Sigmoid colon (tissue), 7 donors: ENCODE results near the gene GPR87. TPM values are rescaled to one million over a fixed set of nuclear protein-coding genes. Genes with fewer than 3 reads are reported as not detected.

Source experiments
- DNase-seq: peaks from one replicate; pipeline ENCODE4 v3.0.0-alpha.2; 2019
- H3K27ac ChIP-seq, 4 donors: fragments of 200-600 bp; sonication (generic); one replicate each; pipeline ENCODE4 v1.5.1; 2016 to 2019; ENCODE audit warnings: mild to moderate bottlenecking in 1 of 4
- H3K27me3 ChIP-seq, 3 donors: fragments of 200-600 bp; sonication (generic); one replicate each; pipeline ENCODE4 v1.5.1; 2019; ENCODE audit warnings: mild to moderate bottlenecking in 1 of 3
- H3K36me3 ChIP-seq, 4 donors: fragments of 200-600 bp; sonication (generic); one replicate each; pipeline ENCODE4 v1.5.1; 2016 to 2019
- H3K4me1 ChIP-seq, 4 donors: fragments of 200-600 bp; sonication (generic); one replicate each; pipeline ENCODE4 v1.5.1; 2017 to 2019
- H3K4me3 ChIP-seq, 4 donors: fragments of 200-600 bp; sonication (generic); one replicate each; pipeline ENCODE4 v1.5.1; 2017 to 2019; ENCODE audit warnings: mild to moderate bottlenecking in 2 of 4, moderate library complexity in 1 of 4
- H3K9me3 ChIP-seq, 4 donors: fragments of 200-600 bp in 3 of 4; sonication (generic) in 3 of 4; one replicate each; pipeline versions ENCODE4 v1.5.1 to v1.6.1; 2013 to 2019
- CTCF ChIP-seq, 4 experiments: fragments of 450-650 bp in 3 of 4; fragments of 200-600 bp in 1 of 4; IDR thresholded peaks; one replicate each; pipeline ENCODE4 v1.5.1; 2016 to 2019; ENCODE audit warnings: antibody characterized with exemption in 4 of 4, mild to moderate bottlenecking in 3 of 4, moderate library complexity in 2 of 4
- EP300 ChIP-seq, 4 donors: sonication (generic); formaldehyde crosslinking; IDR thresholded peaks; one replicate each; pipeline ENCODE4 v1.6.1; 2017; ENCODE audit warnings: antibody characterized with exemption in 4 of 4
- POLR2A ChIP-seq, 2 donors: fragments of 450-650 bp; IDR thresholded peaks; one replicate each; pipeline ENCODE4 v1.6.1; 2016; ENCODE audit warnings: antibody characterized with exemption in 2 of 2, mild to moderate bottlenecking in 2 of 2, moderate library complexity in 2 of 2
- POLR2AphosphoS5 ChIP-seq, 4 donors: sonication (generic); formaldehyde crosslinking; IDR thresholded peaks; one replicate each; pipeline ENCODE4 v1.6.1; 2017; ENCODE audit warnings: antibody characterized with exemption in 4 of 4
- WGBS, 2 donors: extraction: QIAGEN DNeasy Blood & Tissue Kit; methylation state at CpG; one replicate each; pipeline ENCODE4 v1.1.7; 2013; 5-methylcytosine and 5-hydroxymethylcytosine counted together
- intact Hi-C: fragments of 100-400 bp; cut with DNase I; formaldehyde crosslinking; loops from one replicate; pipeline ENCODE4 v1.15.1; 2023
- polyA plus RNA-seq, 3 donors: library from polyadenylated mRNA; stranded (reverse); fragments of 200-250 nt; gene quantifications; one replicate each; pipeline ENCODE4 v1.2.3, GENCODE V29; 2013
- total RNA-seq, 4 donors: library from RNA; depleted of rRNA; stranded (reverse); fragments of >200 nt; gene quantifications; one replicate each; pipeline ENCODE4 v1.1.0, GENCODE V29; 2016
- donor health status: healthy with polysubstance abuse.
- donor health status: Bipolar disorder and iron deficiency.
- donor health status: healthy.

The GPR87 gene
- total and polyA plus RNA-seq, 7 donors: 0.07 TPM; not detected in 6

GRCh38 chr3:151321526-151321925, 4.9 kb upstream of the GPR87 start:
- WGBS, 2 donors: 41 to 46% methylated on average over 1 of the region's 1 CpG
- H3K9me3 ChIP-seq: no peaks in the 10 kb centered on the region
- no peaks in the 10 kb centered on the region for H3K36me3 ChIP-seq
- H3K27ac ChIP-seq: no peak overlapping the region
- H3K4me3 ChIP-seq: no peak overlapping the region
- TF ChIP-seq EP300 (IDR thresholded peaks at IDR 0.05) (no peak), POLR2A (IDR thresholded peaks at IDR 0.05) (no peak)
- no peak for DNase-seq
- intact Hi-C loops: no loop called here
- no peaks in the 10 kb centered on the region for H3K27me3 ChIP-seq
- no peaks in the 10 kb centered on the region for H3K4me1 ChIP-seq

GRCh38 chr3:151320131-151320530, 3.5 kb upstream of the GPR87 start:
- Histone ChIP-seq H3K4me3 (no peak overlapping the region), H3K4me1 (no peaks in the 10 kb centered on the region), H3K27ac (no peak overlapping the region), H3K27me3 (no peaks in the 10 kb centered on the region), H3K9me3 (no peaks in the 10 kb centered on the region), H3K36me3 (no peaks in the 10 kb centered on the region)
- no peak for DNase-seq
- WGBS, 2 donors: 85 to 92% methylated on average over 2 of the region's 2 CpGs
- TF ChIP-seq CTCF (IDR thresholded peaks at IDR 0.05) (no peak), EP300 (IDR thresholded peaks at IDR 0.05) (no peak), POLR2A (IDR thresholded peaks at IDR 0.05) (no peak), POLR2AphosphoS5 (IDR thresholded peaks at IDR 0.05) (no peak)
- intact Hi-C loops: no loop called here

- Histone ChIP-seq H3K36me3 (no peaks in the 10 kb centered on the region), H3K4me3 (no peak overlapping the region), H3K4me1 (no peaks in the 10 kb centered on the region), H3K27me3 (no peaks in the 10 kb centered on the region), H3K27ac (no peak overlapping the region), H3K9me3 (no peaks in the 10 kb centered on the region)
- no peak for TF ChIP-seq EP300 (IDR thresholded peaks at IDR 0.05)
- no peak for TF ChIP-seq CTCF (IDR thresholded peaks at IDR 0.05)
- no peak for TF ChIP-seq POLR2AphosphoS5 (IDR thresholded peaks at IDR 0.05)
- no peak for TF ChIP-seq POLR2A (IDR thresholded peaks at IDR 0.05)
- WGBS, 2 donors: 81 to 87% methylated on average over 4 of the region's 4 CpGs
- DNase-seq: no peak
- intact Hi-C loops: no loop called here
These were observed 3.0 kb upstream of the GPR87 start for GRCh38 chr3:151319628-151320027.

GRCh38 chr3:151318991-151319390, 2.4 kb upstream of the GPR87 start:
- TF ChIP-seq POLR2AphosphoS5 (IDR thresholded peaks at IDR 0.05) (no peak), CTCF (IDR thresholded peaks at IDR 0.05) (no peak), POLR2A (IDR thresholded peaks at IDR 0.05) (no peak), EP300 (IDR thresholded peaks at IDR 0.05) (no peak)
- Histone ChIP-seq H3K4me3 (no peak overlapping the region), H3K9me3 (no peaks in the 10 kb centered on the region), H3K36me3 (no peaks in the 10 kb centered on the region), H3K4me1 (no peaks in the 10 kb centered on the region), H3K27me3 (no peaks in the 10 kb centered on the region), H3K27ac (no peak overlapping the region)
- WGBS, 2 donors: 86 to 89% methylated on average over 7 of the region's 7 CpGs
- intact Hi-C loops: no loop called here
- DNase-seq: no peak

- no peaks in the 10 kb centered on the region for H3K9me3 ChIP-seq
- DNase-seq: no peak
- no peaks in the 10 kb centered on the region for H3K27me3 ChIP-seq
- intact Hi-C loops: no loop called here
- H3K36me3 ChIP-seq: no peaks in the 10 kb centered on the region
- no peak overlapping the region for H3K4me3 ChIP-seq
- H3K27ac ChIP-seq: no peak overlapping the region
- TF ChIP-seq CTCF (IDR thresholded peaks at IDR 0.05): no peak
- TF ChIP-seq POLR2A (IDR thresholded peaks at IDR 0.05): no peak
- TF ChIP-seq POLR2AphosphoS5 (IDR thresholded peaks at IDR 0.05): no peak
- no peak for TF ChIP-seq EP300 (IDR thresholded peaks at IDR 0.05)
- H3K4me1 ChIP-seq: no peaks in the 10 kb centered on the region
These were observed 1.7 kb upstream of the GPR87 start for GRCh38 chr3:151318313-151318712.
